ENCODE results near the gene FAM184A. TPM values are rescaled to one million over a fixed set of nuclear protein-coding genes. Genes with fewer than 3 reads are reported as not detected.

FAM184A gene
- total and polyA plus RNA-seq, 2 donors (not counting 3 experiments of a cell fraction or from before 2014, with no cell fraction given): 0.04 to 0.84 TPM

DNA sequence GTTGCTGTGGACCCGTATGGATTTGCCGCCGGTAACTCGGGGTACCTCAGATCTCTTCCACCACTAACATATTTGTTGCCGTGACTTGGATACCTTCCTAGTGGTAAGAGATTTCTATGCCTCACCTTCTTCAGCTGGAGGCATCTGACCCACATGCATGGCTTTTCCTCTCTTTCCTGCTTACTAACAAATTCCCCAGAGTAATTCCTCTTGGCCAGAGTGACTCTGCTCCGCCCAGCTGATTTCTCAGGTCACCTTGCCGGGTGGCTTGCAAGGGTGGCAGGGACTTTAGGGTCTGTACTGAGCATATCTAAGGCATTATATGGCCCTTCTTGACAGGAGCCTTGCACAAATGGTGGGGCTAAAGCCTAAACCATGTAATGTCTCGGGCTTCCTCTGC is 38.2 kb downstream of the FAM184A start:
- Histone ChIP-seq H3K36me3 (ENCODE audit: control insufficient read depth in 2 of 2, extremely low read depth in 1 of 2, insufficient read depth in 2 of 2, low read length in 2 of 2) (no peaks in the 10 kb centered on the region), H3K79me2 (ENCODE audit: control insufficient read depth, insufficient read depth, low read length) (no peaks in the 10 kb centered on the region), H3K9me3 (replicated peaks; ENCODE audit: control insufficient read depth, insufficient read depth, low read length) (no peaks in the 10 kb centered on the region), H3K4me2 (ENCODE audit: insufficient read depth, low read length) (no peak overlapping the region), H3K4me3 (replicated peaks in 1 of 3; ENCODE audit: insufficient read depth in 1 of 3, low read depth in 1 of 3, low read length in 3 of 3) (no peak overlapping the region), H3K27ac (ENCODE audit: insufficient read depth, low read depth, low read length) (no peak overlapping the region), H3K9ac (replicated peaks; ENCODE audit: extremely low read depth, insufficient read depth, low read length) (no peak overlapping the region), H2AFZ (ENCODE audit: low read depth, low read length) (no peak overlapping the region), H3K4me1 (ENCODE audit: control insufficient read depth, extremely low read depth, insufficient read depth, low read length) (no peaks in the 10 kb centered on the region), H3K9me1 (replicated peaks; ENCODE audit: control insufficient read depth, extremely low read depth, insufficient read depth, low read length) (no peaks in the 10 kb centered on the region), H3K27me3 (ENCODE audit: control insufficient read depth in 2 of 2, insufficient read depth in 2 of 2, low read length in 2 of 2) (no peaks in the 10 kb centered on the region), H4K20me1 (replicated peaks; ENCODE audit: control insufficient read depth, extremely low read depth, insufficient read depth, low read length) (no peaks in the 10 kb centered on the region)
- BruUV-seq (replicated peaks): no TSS peak
- dilution Hi-C loops (cut with MboI; ENCODE audit: extremely low pct_ligation_motif_present, low sequenced_read_pairs) (no loop called here), intact Hi-C loops (cut with micrococcal nuclease) (no loop called here)
- ChIA-PET POLR2A (no interaction called here), CTCF (no interaction called here)
- DNase-seq (ENCODE audit: low read depth, low spot score) (no peak), FAIRE-seq (no peak)
- TF ChIP-seq EZH2 (IDR thresholded peaks at IDR 0.05; ENCODE audit: borderline replicate concordance, low read depth, low read length, severe bottlenecking) (no peak), POLR2AphosphoS5 (IDR thresholded peaks at IDR 0.05; ENCODE audit: insufficient read depth, low read depth, low read length) (no peak), FOS (IDR thresholded peaks at IDR 0.05; ENCODE audit: borderline replicate concordance, insufficient read depth, low read length) (no peak), JUN (IDR thresholded peaks at IDR 0.05; ENCODE audit: borderline replicate concordance, insufficient read depth, insufficient read length, low read depth) (no peak), GATA2 (IDR thresholded peaks at IDR 0.05; ENCODE audit: insufficient read depth, insufficient read length, low read depth, low read length) (no peak), POLR2A (IDR thresholded peaks at IDR 0.05; ENCODE audit: low read depth, low read length) (no peak), MYC (IDR thresholded peaks at IDR 0.05; ENCODE audit: low read depth, low read length) (no peak)
- TF ChIP-seq, protein P1, sequence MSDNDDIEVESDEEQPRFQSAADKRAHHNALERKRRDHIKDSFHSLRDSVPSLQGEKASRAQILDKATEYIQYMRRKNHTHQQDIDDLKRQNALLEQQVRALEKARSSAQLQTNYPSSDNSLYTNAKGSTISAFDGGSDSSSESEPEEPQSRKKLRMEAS (IDR thresholded peaks at IDR 0.05; ENCODE audit: insufficient read depth, insufficient read length): no peak
- TF ChIP-seq, protein P2, sequence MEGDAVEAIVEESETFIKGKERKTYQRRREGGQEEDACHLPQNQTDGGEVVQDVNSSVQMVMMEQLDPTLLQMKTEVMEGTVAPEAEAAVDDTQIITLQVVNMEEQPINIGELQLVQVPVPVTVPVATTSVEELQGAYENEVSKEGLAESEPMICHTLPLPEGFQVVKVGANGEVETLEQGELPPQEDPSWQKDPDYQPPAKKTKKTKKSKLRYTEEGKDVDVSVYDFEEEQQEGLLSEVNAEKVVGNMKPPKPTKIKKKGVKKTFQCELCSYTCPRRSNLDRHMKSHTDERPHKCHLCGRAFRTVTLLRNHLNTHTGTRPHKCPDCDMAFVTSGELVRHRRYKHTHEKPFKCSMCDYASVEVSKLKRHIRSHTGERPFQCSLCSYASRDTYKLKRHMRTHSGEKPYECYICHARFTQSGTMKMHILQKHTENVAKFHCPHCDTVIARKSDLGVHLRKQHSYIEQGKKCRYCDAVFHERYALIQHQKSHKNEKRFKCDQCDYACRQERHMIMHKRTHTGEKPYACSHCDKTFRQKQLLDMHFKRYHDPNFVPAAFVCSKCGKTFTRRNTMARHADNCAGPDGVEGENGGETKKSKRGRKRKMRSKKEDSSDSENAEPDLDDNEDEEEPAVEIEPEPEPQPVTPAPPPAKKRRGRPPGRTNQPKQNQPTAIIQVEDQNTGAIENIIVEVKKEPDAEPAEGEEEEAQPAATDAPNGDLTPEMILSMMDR (IDR thresholded peaks at IDR 0.05; ENCODE audit: extremely low read depth in 1 of 2, insufficient read depth in 1 of 2, low read depth in 1 of 2, low read length in 2 of 2): no peak

Measured in endothelial cell of umbilical vein (primary cell).